Endometrial microvascular endothelial cells (primary cell): ENCODE measurements around the gene MED12. TPM values are rescaled to one million over a fixed set of nuclear protein-coding genes. Genes with fewer than 3 reads are reported as not detected.

ENCODE experiments used
- in situ Hi-C: cut with HindIII; loops from 2 replicates; pipeline ENCODE4 v1.10.0; 2017; ENCODE audit warnings: low sequenced_read_pairs, low pct_unique_long_range_greater_than_20kb; ENCODE audit errors: inconsistent ontology term
- total RNA-seq: library from RNA; depleted of rRNA; stranded (reverse); fragments of >200 nt; gene quantifications from one replicate; pipeline ENCODE4 v1.2.3, GENCODE V29; 2015; ENCODE audit errors: inconsistent ontology term

MED12 gene
- total RNA-seq, 1 donor from 2014 or later, result 35.9 TPM

DNA sequence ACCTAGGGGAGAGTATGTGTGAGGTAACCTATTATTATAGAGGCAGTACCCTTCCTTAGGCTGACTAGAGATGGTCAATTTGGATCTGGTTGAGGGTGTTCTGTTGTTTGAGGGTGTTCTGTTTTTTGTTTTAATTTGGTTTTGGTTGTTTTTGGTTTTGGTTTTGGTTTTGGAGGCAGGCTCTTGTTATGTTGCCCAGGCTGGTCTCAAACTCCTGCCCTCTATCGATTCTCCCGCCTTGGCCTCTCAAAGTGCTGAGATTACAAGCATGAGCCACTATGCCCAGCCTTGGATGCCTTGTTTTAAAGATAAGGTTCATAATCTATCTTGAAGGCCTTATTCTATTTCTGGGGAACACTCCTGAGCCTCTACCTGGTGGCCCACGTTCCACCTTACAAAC, 12.8 kb upstream of the MED12 start:
- in situ Hi-C loops, result no loop called here

DNA sequence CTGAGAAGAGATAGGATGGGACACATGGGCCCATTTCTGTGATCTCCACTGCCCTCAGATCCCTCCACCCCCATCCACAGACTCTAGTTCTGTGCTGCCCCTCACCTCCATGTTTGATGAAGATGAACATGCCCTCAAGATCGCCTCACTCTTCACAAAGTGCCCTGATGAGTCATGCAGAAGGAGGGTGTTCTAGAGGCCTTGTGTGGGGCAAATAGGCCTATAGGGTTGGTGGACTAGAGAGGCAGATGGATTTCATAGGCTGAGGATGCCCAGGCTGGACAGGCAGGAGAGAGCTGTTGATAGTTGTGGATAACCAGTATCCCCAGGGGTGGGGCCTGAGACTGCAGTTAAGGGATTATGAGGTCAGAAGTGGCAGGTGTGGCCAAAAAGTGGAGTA, 12.0 kb upstream of the MED12 start, which contains the start of gene CXorf65:
Gene CXorf65 (minus strand): TSS at position 314 of the 400 bp plus-strand sequence. CDS start 184 bp downstream, at position 130.
- in situ Hi-C loops, result no loop called here

DNA sequence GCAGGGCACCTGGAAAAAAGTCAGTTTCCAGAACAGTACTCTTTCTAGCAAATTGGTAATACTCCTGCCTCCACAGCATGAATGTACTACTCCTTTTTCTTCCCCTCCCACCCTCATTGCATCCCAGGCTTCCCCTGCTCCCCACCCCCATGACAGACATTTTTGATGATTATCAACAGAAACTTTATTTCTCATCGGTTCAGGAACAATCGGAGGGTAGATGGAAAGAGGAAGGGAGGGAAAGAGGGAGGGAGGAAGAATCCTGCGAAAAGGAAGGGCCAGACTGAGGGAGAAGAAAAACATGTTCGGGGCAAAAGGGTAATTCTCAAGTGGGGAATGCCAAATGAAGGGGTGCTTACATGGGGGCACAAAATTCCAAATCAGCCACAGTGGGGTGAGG, 11.2 kb upstream of the MED12 start:
- in situ Hi-C loops, result no loop called here

DNA sequence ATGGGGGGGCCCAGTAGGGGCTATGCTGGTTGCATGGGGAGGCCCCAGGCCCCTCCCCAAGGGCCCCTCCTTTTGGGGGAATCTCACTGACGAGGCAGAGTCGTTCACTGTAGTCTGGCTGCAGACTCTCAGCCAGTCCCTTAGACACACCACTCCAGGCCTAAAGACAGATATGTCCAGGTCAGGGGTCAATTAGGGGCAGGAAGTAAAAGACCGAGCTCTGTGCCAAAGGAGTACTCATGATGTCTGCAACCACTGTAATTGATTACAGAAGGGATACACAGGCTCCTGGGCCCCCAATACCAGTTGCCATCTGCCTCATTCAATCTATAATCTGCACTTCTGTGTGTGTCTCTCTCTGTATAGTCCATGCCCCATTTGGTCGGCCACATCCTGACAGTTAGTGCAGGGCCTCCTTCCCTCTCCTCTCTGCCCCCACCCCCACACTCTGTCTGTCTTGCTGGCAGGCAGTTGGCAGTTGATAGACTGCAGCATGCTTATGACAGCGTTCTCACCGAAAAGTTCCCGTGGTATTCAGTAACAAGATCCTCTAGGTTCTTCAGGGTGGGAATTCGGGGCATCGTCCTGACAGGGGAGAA, 10.5 kb upstream of the MED12 start:
- in situ Hi-C loops, result no loop called here

DNA sequence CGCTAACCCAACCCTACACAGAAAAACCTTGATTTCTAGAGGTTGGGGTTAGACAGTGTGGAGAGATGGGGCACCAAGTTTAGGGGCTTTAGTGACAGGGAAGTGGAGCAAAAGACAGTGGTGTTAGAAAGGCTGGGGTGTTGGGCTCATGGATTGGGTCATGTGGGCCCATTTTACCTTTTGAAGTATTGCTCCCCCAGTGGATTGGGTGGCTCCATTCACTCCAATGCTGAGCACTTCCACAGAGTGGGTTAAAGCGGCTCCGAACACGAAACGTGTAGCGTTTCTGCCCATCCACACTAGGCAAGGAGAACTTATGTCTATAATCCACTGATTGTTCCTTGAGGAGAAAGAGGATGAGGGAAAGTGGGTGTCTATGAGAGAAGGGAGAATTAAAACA, 9.3 kb upstream of the MED12 start:
- in situ Hi-C loops, result no loop called here

DNA sequence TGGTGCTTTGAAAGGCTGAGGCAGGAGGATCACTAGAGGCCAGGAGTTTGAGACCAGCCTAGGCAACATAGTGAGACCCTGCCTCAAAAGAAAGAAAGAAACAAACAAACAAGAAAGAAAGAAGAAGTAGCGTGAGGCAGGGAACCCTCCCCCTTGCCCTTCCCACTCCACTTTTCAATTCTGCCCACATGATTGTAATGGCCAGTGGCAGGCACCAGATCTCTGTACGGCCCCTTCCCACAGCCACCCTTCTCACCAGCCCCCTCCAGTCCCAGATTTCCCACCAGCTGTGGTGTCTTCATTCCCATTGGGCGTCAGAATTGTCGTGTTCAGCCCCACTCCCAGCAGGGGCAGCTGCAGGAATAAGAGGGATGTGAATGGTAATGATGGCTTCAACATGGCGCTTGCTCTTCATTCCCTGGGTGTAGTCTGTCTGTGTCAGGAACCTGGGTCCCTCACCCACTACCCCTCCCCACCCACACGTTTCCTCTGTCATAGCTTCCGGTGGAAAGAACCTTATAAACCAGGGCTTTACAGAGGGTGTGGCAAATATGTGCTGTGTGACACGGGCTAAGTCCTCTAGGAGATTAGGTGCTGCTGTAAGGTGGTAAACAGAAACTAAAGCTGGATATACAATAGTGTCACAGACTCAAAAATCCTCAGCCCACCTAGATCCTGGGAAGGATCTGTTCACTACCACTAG, 7.1 kb upstream of the MED12 start, which contains the start of gene IL2RG:
Gene IL2RG (minus strand): TSS at position 437 of the 703 bp plus-strand sequence. CDS start 38 bp downstream, at position 399.
- in situ Hi-C loops, result no loop called here

DNA sequence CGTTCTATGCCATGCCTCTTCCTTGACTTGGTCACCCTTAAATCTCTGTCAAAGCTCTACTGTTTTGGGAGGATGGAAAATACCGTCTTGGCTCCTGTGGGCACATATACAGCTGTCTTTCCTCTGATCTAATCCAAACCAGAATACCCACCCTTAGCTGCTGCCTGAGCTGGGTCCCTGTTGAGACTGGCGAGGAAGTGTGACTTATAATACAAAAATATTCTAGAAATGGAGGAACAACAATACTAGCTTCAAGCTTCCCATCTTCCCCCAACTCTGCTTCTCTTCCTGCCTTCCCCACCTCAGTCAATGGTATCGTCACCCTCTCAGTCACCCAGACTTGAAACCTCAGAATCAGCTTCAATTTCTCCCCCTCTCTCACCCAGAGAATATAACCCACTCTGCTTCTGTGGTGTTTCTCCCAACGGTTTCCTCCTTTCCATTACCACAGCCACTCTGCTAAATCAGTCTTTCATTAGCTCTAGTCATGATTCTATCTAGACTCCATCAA, 6.4 kb upstream of the MED12 start:
- in situ Hi-C loops, result no loop called here

DNA sequence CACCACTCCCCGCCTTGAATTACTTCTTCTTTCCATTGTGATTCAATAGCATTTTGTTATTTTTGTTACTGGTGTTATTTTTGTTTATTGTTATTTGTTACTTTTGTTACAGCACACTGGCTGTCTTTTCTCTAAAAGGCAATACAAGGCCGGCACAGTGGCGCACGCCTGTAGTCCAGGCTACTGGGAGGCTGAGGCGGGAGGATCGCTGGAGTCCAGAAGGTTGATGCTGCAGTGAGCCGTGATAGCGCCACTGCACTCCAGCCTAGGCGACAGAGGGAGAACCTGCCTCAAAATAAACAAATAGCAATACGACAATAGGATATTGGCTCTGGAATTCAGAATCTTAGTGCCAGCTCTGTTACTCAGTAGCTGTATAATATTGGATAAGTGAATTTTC, 1.0 kb upstream of the MED12 start:
- in situ Hi-C loops, result no loop called here

DNA sequence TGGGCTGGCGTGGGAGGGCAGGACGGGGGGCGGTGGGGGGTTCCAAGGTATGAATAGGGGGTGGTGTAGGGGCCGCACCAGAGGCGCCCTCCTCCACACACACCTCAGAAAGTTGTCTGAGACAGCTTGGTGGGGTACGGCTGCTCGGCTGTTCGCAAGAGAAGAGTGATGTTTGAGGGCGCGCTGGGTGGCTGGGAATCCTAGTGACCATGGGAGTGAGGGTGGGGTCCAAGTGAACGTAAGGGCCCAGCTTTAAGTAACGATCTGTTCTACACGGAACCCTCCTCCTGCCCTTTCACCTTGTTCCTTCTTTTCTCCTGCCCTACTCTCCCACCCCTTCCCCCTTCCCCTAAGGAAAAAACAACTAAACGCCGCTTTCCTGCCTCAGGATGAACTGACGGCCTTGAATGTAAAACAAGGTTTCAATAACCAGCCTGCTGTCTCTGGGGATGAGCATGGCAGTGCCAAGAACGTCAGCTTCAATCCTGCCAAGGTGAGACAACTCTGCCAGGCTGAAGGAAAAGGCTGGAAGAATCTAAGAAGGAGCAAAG, 664 bp downstream of the MED12 start:
- in situ Hi-C loops, result no loop called here

DNA sequence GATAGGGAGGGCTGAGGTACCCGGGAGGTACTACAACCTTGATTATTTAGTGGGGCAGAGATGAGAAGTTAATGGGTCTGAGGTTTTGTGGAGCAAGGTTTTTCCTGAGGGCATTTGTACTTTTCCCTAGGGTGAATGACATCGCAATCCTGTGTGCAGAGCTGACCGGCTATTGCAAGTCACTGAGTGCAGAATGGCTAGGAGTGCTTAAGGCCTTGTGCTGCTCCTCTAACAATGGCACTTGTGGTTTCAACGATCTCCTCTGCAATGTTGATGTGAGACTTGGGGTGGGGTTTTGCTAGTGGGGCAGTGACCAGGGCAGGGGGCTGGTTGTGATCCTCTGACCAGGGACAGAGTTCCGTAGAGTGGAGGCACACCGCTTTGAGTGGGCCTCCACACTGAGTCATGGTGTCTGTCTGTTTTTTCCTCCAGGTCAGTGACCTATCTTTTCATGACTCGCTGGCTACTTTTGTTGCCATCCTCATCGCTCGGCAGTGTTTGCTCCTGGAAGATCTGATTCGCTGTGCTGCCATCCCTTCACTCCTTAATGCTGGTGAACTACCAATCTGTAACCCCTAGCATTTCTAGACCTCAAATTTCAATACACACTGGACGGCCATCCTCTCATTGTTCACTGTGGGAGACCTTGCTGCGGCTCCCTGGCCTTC, 9.9 kb downstream of the MED12 start:
- in situ Hi-C loops, result no loop called here

DNA sequence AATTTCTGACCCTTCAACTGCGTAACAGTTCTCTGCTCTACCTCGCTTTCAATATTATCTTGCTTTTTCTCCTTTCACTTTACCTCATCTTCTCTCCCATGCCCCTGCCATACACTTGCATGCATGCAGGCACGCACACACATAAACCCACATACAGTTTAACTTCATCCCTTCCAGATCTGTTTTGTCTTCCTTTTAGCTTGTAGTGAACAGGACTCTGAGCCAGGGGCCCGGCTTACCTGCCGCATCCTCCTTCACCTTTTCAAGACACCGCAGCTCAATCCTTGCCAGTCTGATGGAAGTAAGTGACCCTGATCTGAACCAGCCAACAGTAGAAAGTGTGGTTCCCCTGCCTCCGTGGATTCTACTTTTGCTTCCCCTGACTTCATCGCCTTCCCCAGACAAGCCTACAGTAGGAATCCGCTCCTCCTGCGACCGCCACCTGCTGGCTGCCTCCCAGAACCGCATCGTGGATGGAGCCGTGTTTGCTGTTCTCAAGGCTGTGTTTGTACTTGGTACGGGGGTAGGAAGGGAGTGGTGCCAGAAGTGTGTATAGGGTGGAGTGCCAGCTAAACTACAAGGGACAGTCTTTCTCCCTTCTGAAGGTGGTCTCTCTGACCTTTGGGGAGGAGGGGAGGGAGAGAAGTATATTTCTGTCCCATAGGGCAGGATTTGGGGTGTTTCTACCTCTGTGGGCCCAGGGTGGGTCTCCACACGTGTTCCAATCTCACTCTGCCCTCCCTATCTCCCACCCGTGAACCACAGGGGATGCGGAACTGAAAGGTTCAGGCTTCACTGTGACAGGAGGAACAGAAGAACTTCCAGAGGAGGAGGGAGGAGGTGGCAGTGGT, 10.7 kb downstream of the MED12 start:
- in situ Hi-C loops, result no loop called here

DNA sequence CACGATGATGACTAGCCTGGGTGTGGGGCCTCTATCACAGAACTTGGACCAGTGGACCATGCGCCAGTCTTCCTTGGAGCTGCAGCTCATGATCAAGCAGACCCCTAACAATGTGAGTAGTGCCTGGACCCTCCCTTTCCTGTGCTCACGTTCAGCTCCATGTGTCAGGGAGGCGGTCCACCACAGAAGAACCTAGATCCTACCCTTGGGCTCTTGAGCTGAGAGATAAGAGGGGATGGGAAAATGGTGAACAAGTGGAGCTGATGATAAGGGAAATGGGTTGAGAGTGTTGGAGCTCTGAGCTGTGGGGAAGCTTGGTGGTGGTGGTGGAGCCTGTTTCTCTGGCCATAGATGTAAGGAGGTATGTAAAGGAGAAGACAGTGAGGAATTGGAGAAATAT, 13.1 kb downstream of the MED12 start:
- in situ Hi-C loops, result no loop called here

DNA sequence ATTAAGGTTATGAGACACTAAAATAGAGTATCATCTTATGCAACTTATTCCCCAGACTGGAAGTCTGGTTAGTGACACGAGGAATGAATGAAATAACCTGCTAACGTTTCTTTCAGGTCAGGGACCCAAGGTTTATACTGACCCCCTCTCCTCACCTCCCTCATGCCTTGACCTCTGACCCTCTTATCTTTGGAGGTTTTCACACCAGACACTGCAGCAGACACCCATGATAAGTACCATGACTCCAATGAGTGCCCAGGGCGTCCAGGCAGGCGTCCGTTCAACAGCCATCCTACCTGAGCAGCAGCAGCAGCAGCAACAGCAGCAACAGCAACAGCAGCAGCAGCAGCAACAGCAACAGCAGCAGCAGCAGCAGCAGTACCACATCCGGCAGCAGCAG, 22.0 kb downstream of the MED12 start:
- in situ Hi-C loops, result no loop called here

DNA sequence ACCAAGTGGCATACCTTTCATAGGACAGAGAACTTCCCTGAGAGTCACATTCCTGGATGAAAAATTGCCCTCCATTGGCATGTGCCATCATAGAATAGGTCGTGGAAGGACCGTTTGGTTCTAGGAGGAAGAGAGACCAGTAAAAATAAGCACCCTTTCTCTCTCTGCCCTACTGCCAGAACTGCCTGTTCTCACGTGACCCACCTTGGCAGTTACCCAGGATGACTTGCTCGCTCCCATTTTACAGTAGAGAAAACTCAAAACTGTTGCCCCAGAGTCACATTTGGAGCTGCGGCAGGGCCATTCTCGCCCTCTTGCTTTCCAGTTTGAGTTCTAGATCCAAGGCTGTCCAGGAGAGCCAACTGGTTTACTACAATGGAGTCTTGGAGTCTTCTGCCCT, 25.1 kb downstream of the MED12 start:
- in situ Hi-C loops, result no loop called here

DNA sequence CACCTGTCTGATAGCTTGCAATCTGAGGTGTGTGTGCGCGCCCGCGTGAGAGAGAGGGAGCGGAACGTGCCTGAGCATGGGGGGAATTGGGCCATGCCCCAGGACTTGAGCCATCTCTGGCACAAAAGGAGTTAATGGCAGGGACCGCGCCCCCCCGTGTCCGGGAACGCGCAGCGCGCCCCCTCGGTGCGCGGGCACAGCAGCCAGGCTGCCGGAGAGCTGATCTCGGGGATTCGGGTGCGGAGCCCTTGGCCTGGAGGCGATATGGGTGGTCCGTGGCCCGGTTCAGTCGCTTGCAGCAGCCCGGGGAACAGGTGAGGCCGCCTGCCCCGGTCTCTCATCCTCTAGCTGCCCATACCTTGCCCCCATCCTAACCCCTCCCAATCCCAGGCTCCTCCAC, 26.3 kb downstream of the MED12 start, which contains the start of gene NLGN3:
Gene NLGN3 (plus strand): TSS at position 191 of the 400 bp plus-strand sequence. CDS start 2,909 bp downstream, outside the sequence.
- in situ Hi-C loops, result no loop called here

DNA sequence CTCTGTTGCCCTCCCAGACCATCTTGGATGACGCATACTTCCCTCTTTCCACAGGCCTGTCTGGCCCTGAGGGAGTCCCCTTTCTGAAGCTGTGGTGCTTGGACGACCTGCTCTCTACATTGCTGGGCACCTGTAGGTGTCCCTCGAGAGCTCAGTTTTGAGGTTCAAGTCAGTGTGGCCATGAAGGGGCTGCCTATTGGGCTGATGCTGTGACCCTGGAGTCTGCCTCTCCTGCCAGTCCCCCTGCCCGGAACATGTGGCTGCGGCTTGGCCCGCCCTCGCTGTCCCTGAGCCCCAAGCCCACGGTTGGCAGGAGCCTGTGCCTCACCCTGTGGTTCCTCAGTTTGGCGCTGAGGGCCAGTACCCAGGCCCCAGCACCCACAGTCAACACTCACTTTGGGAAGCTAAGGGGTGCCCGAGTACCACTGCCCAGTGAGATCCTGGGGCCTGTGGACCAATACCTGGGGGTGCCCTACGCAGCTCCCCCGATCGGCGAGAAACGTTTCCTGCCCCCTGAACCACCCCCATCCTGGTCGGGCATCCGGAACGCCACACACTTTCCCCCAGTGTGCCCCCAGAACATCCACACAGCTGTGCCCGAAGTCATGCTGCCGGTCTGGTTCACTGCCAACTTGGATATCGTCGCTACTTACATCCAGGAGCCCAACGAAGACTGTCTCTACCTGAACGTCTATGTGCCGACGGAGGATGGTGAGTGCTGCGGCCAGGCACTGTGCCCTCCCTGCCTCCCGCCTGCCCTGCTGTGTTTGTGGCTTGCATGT, 29.3 kb downstream of the MED12 start:
- in situ Hi-C loops, result no loop called here

DNA sequence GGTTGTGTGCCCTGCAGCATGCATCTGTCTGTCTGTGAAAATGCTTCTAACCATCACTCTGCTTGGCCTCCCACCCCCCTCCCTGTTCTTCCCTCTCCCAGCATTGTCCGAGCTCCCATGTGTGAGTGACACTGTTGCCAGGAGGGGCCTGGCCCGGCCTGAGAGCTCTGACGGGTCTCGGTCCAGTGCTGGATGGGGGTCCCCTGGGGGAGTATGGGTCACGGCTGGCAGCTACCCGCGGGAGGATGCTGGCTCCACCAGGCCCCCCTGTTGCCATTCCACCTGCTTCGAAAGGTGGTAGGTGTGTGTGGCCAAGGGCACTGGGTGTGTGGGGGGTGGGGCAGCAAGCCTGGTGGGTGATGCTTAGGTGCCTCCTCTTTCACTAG, 29.9 kb downstream of the MED12 start:
- in situ Hi-C loops, result no loop called here

DNA sequence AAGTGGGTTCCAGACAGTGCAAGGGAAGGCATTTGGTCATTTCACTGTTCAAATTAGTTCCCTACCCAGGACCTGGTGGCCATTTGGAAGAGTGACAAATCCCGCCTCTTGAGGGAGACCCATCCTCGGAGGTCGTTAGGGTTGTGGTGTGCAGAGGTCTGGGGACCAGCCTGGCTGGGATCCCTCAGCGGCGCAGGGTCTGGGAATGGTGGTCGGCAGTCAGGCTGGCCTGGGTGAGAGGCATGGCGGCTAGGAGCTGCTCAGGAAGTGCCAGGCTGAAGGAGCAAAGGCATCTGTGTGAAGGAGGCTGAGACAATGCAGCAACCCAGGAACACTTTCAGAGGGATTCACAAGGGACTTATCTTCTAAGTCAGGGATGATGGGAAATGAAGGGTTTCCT, 33.0 kb downstream of the MED12 start:
- in situ Hi-C loops, result no loop called here
